Lower lobe of right lung (tissue), 2 donors: ENCODE measurements around the gene S100A7. TPM values are rescaled to one million over a fixed set of nuclear protein-coding genes. Genes with fewer than 3 reads are reported as not detected.
A peak's percentile ranks its signal among the peaks of the same experiment; 100 is the strongest.

ENCODE experiments used
- ATAC-seq, 2 donors: fragments of 200-7000 bp; cut with Tn5 transposase; one replicate each; pipeline ENCODE4 v1.9.1; 2020 to 2022; ENCODE audit warnings: mild to moderate bottlenecking in 2 of 2, moderate library complexity in 2 of 2
- DNase-seq: peaks from one replicate; pipeline ENCODE4 v3.0.0-alpha.2; 2020
- H3K27ac ChIP-seq: fragments of 200-600 bp; one replicate; pipeline ENCODE4 v1.8.0; 2022
- H3K27me3 ChIP-seq: fragments of 200-600 bp; one replicate; pipeline ENCODE4 v1.8.0; 2022; ENCODE audit warnings: low read depth
- H3K36me3 ChIP-seq: fragments of 200-600 bp; one replicate; pipeline ENCODE4 v1.8.0; 2022; ENCODE audit warnings: mild to moderate bottlenecking
- H3K4me1 ChIP-seq: fragments of 200-600 bp; one replicate; pipeline ENCODE4 v1.8.0; 2022
- H3K4me3 ChIP-seq: fragments of 200-600 bp; one replicate; pipeline ENCODE4 v1.8.0; 2022; ENCODE audit warnings: mild to moderate bottlenecking
- H3K9me3 ChIP-seq: fragments of 200-600 bp; one replicate; pipeline ENCODE4 v1.8.0; 2022
- CTCF ChIP-seq: fragments of 200-600 bp; IDR thresholded peaks from one replicate; pipeline ENCODE4 v1.8.0; 2022; ENCODE audit warnings: antibody characterized with exemption, mild to moderate bottlenecking
- intact Hi-C: fragments of 100-400 bp; cut with DNase I; formaldehyde crosslinking; loops from one replicate; pipeline ENCODE4 v1.11.0; 2022
- total RNA-seq: library from RNA; stranded (reverse); fragmentation: NEBNext Ultra II Directional; extraction: Animal tissue kit (Norgen Biotek cat#: 25700); gene quantifications from one replicate; pipeline ENCODE4 v1.2.1, GENCODE V29; 2021
- donor health status: DM: no; HTN: yes; CAD: no; lungs with severe emphysema.

Gene S100A7
- total RNA-seq, 1 donor from 2014 or later = not detected

- intact Hi-C loops = no loop called here
- peak; percentile 79 to 83 for ATAC-seq
- no peak overlapping the region for H3K4me3 ChIP-seq
- no peaks in the 10 kb centered on the region for H3K36me3 ChIP-seq
- H3K27ac ChIP-seq = no peak overlapping the region
- peaks cover 7% of the 10 kb centered on the region for H3K4me1 ChIP-seq
- DNase-seq = peak; percentile 86
- no peaks in the 10 kb centered on the region for H3K27me3 ChIP-seq
- no peaks in the 10 kb centered on the region for H3K9me3 ChIP-seq
- peak; percentile 90 for TF ChIP-seq CTCF
Measured at GRCh38 chr1:153494976-153495535, 34.6 kb upstream of the S100A7 start.

GRCh38 chr1:153493343-153493960, 33.0 kb upstream of the S100A7 start:
- Histone ChIP-seq H3K36me3 (no peaks in the 10 kb centered on the region), H3K4me1 (peaks cover 7% of the 10 kb centered on the region), H3K9me3 (no peaks in the 10 kb centered on the region), H3K27ac (no peak overlapping the region), H3K27me3 (no peaks in the 10 kb centered on the region), H3K4me3 (no peak overlapping the region)
- intact Hi-C loops = no loop called here
- ATAC-seq (no peak), DNase-seq (no peak)
- no peak for TF ChIP-seq CTCF

- no peak for DNase-seq
- intact Hi-C loops = no loop called here
- H3K4me3 ChIP-seq = no peak overlapping the region
- H3K27ac ChIP-seq = peak overlapping the region; percentile 60
- peaks cover 7% of the 10 kb centered on the region for H3K4me1 ChIP-seq
- H3K36me3 ChIP-seq = no peaks in the 10 kb centered on the region
- H3K27me3 ChIP-seq = no peaks in the 10 kb centered on the region
- ATAC-seq = peak; percentile 44 to 47
- no peak for TF ChIP-seq CTCF
- no peaks in the 10 kb centered on the region for H3K9me3 ChIP-seq
Measured at GRCh38 chr1:153490272-153491051, 30.0 kb upstream of the S100A7 start.

- TF ChIP-seq CTCF = no peak
- DNase-seq (no peak), ATAC-seq (no peak)
- Histone ChIP-seq H3K36me3 (no peaks in the 10 kb centered on the region), H3K27ac (no peak overlapping the region), H3K4me3 (no peak overlapping the region), H3K9me3 (no peaks in the 10 kb centered on the region), H3K27me3 (peaks cover 9% of the 10 kb centered on the region), H3K4me1 (peaks cover 7% of the 10 kb centered on the region)
- intact Hi-C loops = no loop called here
Measured at GRCh38 chr1:153488731-153489130, 28.3 kb upstream of the S100A7 start.

GRCh38 chr1:153487707-153488106, 27.3 kb upstream of the S100A7 start:
- Histone ChIP-seq H3K4me3 (no peak overlapping the region), H3K4me1 (peaks cover 7% of the 10 kb centered on the region), H3K9me3 (no peaks in the 10 kb centered on the region), H3K27me3 (peaks cover 11% of the 10 kb centered on the region), H3K36me3 (no peaks in the 10 kb centered on the region), H3K27ac (no peak overlapping the region)
- intact Hi-C loops = no loop called here
- DNase-seq (no peak), ATAC-seq (no peak)
- TF ChIP-seq CTCF = no peak
